ENCODE measurements around the gene PLSCR2. TPM values are rescaled to one million over a fixed set of nuclear protein-coding genes. Genes with fewer than 3 reads are reported as not detected.
"Not testable (repeated sequence)": the region's sequence is repeated elsewhere in the genome, so short reads cannot be mapped to it uniquely, and the experiment has no call there.

PLSCR2 gene
- polyA plus RNA-seq, 1 donor = not detected

GRCh38 chr3:146485297-146485696 is 15.9 kb upstream of the PLSCR2 start:
- no peak for DNase-seq (ENCODE audit: low read depth)

GRCh38 chr3:146476094-146476740 is 6.9 kb upstream of the PLSCR2 start:
- no peak for DNase-seq (ENCODE audit: low read depth)

DNA sequence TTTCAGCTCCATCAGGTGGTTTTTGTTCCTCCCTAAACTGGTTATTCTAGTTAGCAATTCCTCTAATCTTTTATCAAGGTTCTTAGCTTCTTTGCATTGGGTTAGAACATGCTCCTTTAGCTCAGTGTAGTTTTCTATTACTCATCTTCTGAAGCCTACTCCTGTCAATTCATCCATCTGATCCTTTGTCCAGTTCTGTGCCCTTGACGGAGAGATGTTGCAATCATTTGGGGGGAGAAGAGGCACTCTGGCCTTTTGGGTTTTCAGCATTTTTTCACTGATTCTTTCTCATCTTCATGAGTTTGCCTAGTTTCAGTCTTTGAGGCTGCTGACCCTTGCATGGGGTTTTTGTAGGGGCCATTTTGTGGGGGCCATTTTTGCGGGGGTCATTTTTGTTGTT is 5.6 kb upstream of the PLSCR2 start:
- DNase-seq (ENCODE audit: low read depth) = not testable (repeated sequence)

DNA sequence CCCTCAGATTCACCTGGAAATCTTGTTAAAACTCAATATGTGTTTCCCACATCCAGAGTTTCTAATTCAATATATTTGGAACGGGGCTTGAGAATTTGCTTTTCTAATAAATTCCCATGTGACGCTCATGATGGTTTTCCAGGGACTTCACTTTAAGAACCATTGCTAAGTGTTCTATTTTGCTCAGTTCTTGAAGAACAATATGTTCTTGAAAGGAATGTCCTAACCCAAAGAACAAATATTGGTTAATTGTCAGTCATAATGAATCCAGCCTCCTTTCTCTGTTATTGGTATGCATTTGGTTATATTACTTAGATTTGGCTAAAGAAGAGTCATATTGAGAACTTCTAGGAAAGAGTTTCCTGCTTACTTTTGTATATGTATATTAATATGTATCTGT is 4.4 kb upstream of the PLSCR2 start:
- no peak for DNase-seq (ENCODE audit: low read depth)

DNA sequence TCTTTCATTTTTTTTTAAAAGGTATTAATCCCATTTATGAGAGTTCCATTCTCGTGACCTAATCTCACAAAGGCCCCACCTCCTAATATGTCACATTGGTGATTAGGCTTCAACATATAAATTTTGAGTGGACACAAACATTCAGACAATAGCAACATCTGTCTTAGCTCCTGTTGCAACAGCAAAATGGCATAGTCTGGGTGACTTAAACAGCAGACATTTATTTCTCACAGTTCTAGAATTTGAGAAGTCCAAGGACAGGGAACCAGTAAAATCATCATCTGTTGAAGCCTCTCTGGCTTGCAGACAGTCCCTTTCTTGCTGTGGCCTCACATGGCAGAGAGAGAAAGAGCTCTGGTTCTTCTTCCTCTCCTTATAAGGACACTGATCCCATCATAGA is 3.2 kb upstream of the PLSCR2 start:
- no peak for DNase-seq (ENCODE audit: low read depth)

DNA sequence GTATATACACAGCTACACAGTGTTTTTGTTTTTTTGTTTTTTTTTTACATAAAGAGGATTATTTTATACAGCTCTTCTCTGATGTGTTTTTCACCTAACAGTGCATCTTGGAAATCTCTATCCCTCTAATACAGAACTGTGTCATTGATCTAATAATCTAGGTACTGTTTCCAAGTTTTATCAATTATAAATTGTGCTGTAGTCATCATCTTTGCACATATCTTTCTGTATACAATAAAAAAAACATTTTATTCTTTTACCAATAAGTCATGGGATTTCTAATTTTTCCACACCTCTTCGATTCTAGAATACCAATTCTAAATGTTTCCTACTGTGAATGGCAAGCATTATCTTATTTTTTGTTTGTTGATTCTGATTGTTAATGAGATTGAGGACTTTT is 1.7 kb upstream of the PLSCR2 start:
- DNase-seq (ENCODE audit: low read depth) = no peak

DNA sequence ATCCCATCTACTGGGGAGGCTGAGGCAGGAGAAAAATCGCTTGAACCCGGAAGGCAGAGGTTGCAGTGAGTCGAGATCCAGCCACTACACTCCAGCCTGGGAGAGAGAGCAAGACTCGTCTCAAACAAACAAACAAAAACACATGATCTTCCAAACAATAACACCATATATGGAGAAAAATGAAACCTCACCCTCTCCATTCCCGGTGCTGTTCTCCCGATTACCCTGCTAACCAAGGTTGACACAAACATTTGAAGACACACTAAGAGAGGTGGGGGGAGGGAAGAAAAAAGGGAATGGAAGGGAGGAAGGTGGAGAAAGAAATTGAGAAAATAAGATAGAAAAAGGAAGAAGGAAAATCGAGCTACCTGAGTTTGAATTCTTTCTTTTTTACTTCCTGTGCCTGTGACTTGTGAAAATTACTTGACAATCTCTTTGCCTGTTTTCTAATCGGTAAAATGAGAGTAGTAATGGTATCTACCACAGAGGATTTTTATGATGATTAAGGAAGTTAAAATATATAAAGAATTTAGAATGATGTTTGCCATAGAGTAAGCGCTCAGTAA is 1.1 kb upstream of the PLSCR2 start:
- no peak for DNase-seq (ENCODE audit: low read depth)

DNA sequence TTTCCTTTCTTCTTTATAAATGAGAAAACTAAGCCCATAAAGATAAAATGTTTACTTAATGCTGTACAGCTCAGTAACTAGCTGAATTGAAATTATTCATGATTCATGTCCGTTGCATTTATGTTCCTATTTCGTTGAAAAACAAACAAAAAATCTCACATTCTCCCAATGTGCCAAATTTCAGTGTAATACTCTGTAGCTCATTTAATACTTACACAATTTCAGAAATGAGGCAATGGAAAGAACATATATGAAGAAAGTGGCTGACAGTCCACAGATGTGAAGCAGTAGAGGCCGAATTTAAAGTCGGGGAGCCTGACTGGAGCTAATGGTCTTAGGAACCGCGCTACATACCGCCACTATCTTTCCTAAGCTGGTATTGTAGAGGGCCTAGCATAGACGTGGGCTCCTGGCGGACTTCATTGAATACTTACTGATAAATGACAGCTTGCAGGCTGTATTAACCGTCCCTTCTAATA is 651 bp downstream of the PLSCR2 start:
- DNase-seq (ENCODE audit: low read depth) = no peak

DNA sequence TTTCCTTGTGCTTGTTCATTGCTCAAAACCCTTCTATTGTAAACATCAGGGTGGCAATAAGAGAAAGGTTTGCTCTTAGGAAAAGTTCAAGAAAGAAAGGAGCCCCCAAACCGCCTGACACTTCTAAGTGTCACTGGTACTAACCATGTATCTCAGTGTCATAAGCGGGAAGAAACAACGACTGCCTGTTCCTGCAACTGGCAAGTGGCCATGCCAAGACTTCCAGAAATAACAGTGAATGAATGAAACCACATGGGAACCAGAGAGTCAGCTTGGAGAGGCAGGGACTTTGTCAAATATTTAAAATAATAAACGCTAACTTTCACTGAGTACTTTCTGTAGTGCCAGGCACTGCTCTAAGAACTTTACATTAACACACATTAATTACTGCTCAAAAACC is 1.1 kb downstream of the PLSCR2 start:
- no peak for DNase-seq (ENCODE audit: low read depth)

GRCh38 chr3:146466604-146467003 is 2.8 kb downstream of the PLSCR2 start:
- no peak for DNase-seq (ENCODE audit: low read depth)

DNA sequence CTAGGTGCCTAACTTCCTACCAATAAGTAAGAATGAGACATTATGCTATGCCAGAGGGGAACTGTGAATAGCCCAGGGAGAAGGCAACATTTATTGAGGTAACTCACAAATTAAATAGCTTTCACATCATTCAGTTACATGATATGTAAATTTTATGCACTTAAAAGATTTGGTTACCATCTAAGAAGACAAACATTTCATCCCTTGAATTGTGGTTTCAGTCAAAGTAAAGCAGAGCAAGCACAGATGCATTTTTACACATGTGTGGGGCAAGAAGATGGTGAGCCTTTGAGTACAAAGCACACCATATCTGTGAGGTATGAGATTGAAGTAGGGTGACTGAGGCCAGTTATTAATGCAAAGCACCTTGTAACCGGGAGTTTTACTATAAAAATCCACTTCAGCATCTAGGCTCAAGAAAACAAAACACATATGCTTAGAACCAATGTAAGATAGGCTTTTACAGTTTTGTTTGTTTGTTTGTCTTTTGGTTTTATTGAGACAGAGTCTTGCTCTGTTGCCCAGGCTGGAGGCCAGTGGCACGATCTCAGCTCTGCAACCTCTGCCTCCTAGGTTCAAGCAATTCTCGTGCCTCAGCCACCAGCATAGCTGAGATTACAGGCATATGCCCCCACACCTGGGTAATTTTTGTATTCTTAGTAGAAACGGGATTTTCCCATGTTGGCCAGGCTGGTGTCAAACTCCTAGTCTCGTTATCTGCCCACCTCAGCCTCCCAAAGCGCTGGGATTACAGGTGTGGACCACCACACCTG is 3.5 kb downstream of the PLSCR2 start:
- DNase-seq (ENCODE audit: low read depth) = no peak

- DNase-seq (ENCODE audit: low read depth) = no peak
Measured at GRCh38 chr3:146464783-146465182, 4.6 kb downstream of the PLSCR2 start.

DNA sequence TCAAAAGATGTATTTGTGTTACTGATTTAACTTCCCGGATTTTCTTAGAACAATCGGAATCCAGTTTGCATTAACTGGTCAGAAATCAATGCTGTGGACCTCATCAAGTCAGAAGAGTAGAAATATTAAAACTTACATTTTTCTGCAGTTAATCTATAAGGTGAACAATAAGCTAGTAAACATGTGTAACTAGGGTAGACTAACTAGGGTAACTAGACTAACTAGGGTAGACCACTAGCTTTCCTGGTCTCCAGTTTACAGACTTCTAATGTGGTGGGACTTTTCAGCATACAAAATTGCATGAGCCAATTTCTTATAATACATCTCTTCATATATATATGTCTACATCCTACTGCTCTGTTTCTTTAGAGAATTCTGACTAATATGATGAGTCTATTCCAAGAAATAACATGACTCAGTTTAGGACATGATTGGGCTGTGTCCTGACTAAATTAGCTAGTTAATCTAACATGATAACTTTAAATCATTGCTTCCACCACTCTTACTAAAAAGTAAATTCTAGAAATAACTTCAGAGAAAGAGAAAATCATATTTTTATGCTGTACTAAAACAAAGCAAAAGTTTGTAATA is 5.3 kb downstream of the PLSCR2 start:
- DNase-seq (ENCODE audit: low read depth) = no peak

DNA sequence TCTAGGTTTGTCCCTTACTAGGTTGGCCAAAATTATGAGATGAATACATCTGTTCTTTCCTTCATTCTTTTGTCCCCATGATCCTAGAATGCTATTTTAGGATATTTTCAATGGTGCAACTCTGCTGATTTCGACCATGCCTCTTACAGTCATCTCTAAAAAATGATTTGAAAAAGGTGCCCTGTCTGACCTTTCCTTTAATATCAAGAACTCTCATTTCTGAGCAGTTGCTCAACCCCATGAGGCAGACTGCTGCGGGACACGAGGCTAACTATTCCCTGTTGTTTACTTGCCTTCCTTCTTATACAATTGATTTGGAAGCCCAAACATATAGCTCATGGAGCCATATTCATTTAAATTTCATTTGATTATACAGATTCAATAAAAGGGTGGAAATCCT is 14.6 kb downstream of the PLSCR2 start:
- no peak for DNase-seq (ENCODE audit: low read depth)

DNA sequence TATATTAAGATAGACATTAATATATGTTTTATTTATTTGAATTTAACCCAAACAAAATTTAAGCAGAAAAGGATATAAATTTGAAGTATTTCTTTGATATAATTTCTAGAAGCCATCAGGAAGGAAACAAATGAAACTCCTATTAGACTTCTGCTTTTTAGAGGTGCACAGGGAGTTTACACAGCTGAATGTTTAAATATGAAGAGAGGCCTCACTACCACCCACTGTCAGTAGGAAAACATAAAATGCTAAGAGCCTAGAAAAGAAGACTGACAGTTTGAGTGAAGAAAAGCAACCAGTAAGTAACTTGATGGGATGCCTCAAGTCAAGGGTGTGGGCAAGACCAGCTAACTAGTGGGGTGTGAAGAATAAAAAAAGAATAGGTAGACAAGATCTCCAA is 19.7 kb downstream of the PLSCR2 start:
- no peak for DNase-seq (ENCODE audit: low read depth)

DNA sequence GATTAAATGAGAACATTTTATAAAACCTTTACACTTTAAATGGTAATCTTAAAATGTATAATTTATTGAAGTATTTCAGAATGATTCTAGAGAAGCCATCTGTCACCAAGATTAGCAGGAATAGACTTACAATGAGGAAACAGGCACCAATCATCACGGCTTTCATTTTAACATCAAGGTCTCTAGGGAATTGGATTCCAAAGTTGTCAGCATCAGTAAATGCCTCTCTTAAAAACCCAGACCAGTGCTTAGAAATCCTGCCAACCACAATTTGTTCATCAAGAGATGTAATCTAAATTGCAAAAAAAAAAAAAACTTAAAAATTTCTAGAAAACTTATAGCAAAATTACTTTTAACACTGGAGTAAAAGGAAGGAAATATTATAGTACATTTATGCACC is 20.3 kb downstream of the PLSCR2 start:
- DNase-seq (ENCODE audit: low read depth) = no peak

GRCh38 chr3:146446026-146446425 is 23.3 kb downstream of the PLSCR2 start:
- DNase-seq (ENCODE audit: low read depth) = no peak

- not testable (repeated sequence) for DNase-seq (ENCODE audit: low read depth)
Measured at GRCh38 chr3:146440310-146440709, 29.1 kb downstream of the PLSCR2 start.

GRCh38 chr3:146432066-146432465 is 37.3 kb downstream of the PLSCR2 start:
- DNase-seq (ENCODE audit: low read depth) = no peak

- DNase-seq (ENCODE audit: low read depth) = no peak
Measured at GRCh38 chr3:146431240-146431639, 38.1 kb downstream of the PLSCR2 start.

- no peak for DNase-seq (ENCODE audit: low read depth)
Measured at GRCh38 chr3:146425341-146425740, 44.0 kb downstream of the PLSCR2 start.

Data from forelimb muscle (tissue), 1 donor.